ENCODE measurements around the gene DDX47. TPM values are rescaled to one million over a fixed set of nuclear protein-coding genes. Genes with fewer than 3 reads are reported as not detected.
A peak's percentile ranks its signal among the peaks of the same experiment; 100 is the strongest.
"Not testable (repeated sequence)": the region's sequence is repeated elsewhere in the genome, so short reads cannot be mapped to it uniquely, and the experiment has no call there.

DDX47 gene
- total RNA-seq, 2 donors from 2014 or later: 79.2 to 81.3 TPM

GRCh38 chr12:12821975-12822374 lies 8.8 kb downstream of the DDX47 start:
- H3K4me3 Mint-ChIP-seq: no peak overlapping the region
- H3K27me3 Mint-ChIP-seq: no peaks in the 10 kb centered on the region
- H3K9me3 Mint-ChIP-seq: no peaks in the 10 kb centered on the region
- peaks cover 26% of the 10 kb centered on the region for H3K36me3 Mint-ChIP-seq
- DNase-seq (ENCODE audit: low spot score) (no peak), ATAC-seq (no peak)
- peaks cover 7 to 21% of the 10 kb centered on the region in 2 donors for H3K4me1 Mint-ChIP-seq (ENCODE audit: low read depth in 2 of 2)
- H3K27ac Mint-ChIP-seq: peak overlapping the region in 1 of 2 donors; percentile 51

GRCh38 chr12:12822886-12823285 lies 9.7 kb downstream of the DDX47 start:
- H3K27ac Mint-ChIP-seq: no peak overlapping the region
- no peaks in the 10 kb centered on the region for H3K9me3 Mint-ChIP-seq
- H3K4me3 Mint-ChIP-seq: no peak overlapping the region
- H3K36me3 Mint-ChIP-seq: peaks cover 32% of the 10 kb centered on the region
- peaks cover 7 to 21% of the 10 kb centered on the region in 2 donors for H3K4me1 Mint-ChIP-seq (ENCODE audit: low read depth in 2 of 2)
- DNase-seq (ENCODE audit: low spot score): no peak
- no peak for ATAC-seq
- H3K27me3 Mint-ChIP-seq: no peaks in the 10 kb centered on the region

- Mint-ChIP-seq H3K36me3 (peaks cover 32% of the 10 kb centered on the region), H3K27ac (no peak overlapping the region), H3K4me1 (ENCODE audit: low read depth in 2 of 2) (peaks cover 7 to 21% of the 10 kb centered on the region in 2 donors), H3K27me3 (no peaks in the 10 kb centered on the region), H3K4me3 (no peak overlapping the region), H3K9me3 (no peaks in the 10 kb centered on the region)
- no peak for DNase-seq (ENCODE audit: low spot score)
- no peak for ATAC-seq
Measured at GRCh38 chr12:12823300-12823699, 10.2 kb downstream of the DDX47 start.

- peaks cover 6 to 21% of the 10 kb centered on the region in 2 donors for H3K4me1 Mint-ChIP-seq (ENCODE audit: low read depth in 2 of 2)
- ATAC-seq: no peak
- no peak overlapping the region for H3K4me3 Mint-ChIP-seq
- H3K36me3 Mint-ChIP-seq: peaks cover 32% of the 10 kb centered on the region
- DNase-seq (ENCODE audit: low spot score): no peak
- no peaks in the 10 kb centered on the region for H3K9me3 Mint-ChIP-seq
- H3K27ac Mint-ChIP-seq: no peak overlapping the region
- H3K27me3 Mint-ChIP-seq: no peaks in the 10 kb centered on the region
Measured at GRCh38 chr12:12823811-12824210, 10.7 kb downstream of the DDX47 start.

GRCh38 chr12:12835378-12836146 lies 22.4 kb downstream of the DDX47 start:
- no peak overlapping the region for H3K4me3 Mint-ChIP-seq
- no peak overlapping the region for H3K27ac Mint-ChIP-seq
- no peaks in the 10 kb centered on the region for H3K9me3 Mint-ChIP-seq
- DNase-seq (ENCODE audit: low spot score): no peak
- no peak for ATAC-seq
- H3K36me3 Mint-ChIP-seq: peaks cover 15% of the 10 kb centered on the region
- no peaks in the 10 kb centered on the region for H3K27me3 Mint-ChIP-seq
- H3K4me1 Mint-ChIP-seq (ENCODE audit: low read depth in 2 of 2): peaks cover 0 to 3% of the 10 kb centered on the region in 2 donors

- H3K4me1 Mint-ChIP-seq (ENCODE audit: low read depth in 2 of 2): peaks cover 0 to 3% of the 10 kb centered on the region in 2 donors
- no peak overlapping the region for H3K27ac Mint-ChIP-seq
- no peak for ATAC-seq
- no peak overlapping the region for H3K4me3 Mint-ChIP-seq
- H3K27me3 Mint-ChIP-seq: no peaks in the 10 kb centered on the region
- H3K9me3 Mint-ChIP-seq: no peaks in the 10 kb centered on the region
- no peak for DNase-seq (ENCODE audit: low spot score)
- H3K36me3 Mint-ChIP-seq: peaks cover 12% of the 10 kb centered on the region
Measured at GRCh38 chr12:12836571-12836970, 23.4 kb downstream of the DDX47 start.

GRCh38 chr12:12837025-12837812 lies 24.1 kb downstream of the DDX47 start:
- H3K4me1 Mint-ChIP-seq (ENCODE audit: low read depth in 2 of 2): peaks cover 0 to 3% of the 10 kb centered on the region in 2 donors
- DNase-seq (ENCODE audit: low spot score) (no peak), ATAC-seq (peak; percentile 48 to 75)
- no peak overlapping the region for H3K27ac Mint-ChIP-seq
- peaks cover 8% of the 10 kb centered on the region for H3K36me3 Mint-ChIP-seq
- no peaks in the 10 kb centered on the region for H3K27me3 Mint-ChIP-seq
- no peaks in the 10 kb centered on the region for H3K9me3 Mint-ChIP-seq
- H3K4me3 Mint-ChIP-seq: no peak overlapping the region

- Mint-ChIP-seq H3K9me3 (no peaks in the 10 kb centered on the region), H3K4me3 (no peak overlapping the region), H3K4me1 (ENCODE audit: low read depth in 2 of 2) (peaks cover 0 to 3% of the 10 kb centered on the region in 2 donors), H3K27me3 (no peaks in the 10 kb centered on the region), H3K36me3 (peaks cover 8% of the 10 kb centered on the region), H3K27ac (no peak overlapping the region)
- DNase-seq (ENCODE audit: low spot score) (no peak), ATAC-seq (no peak)
Measured at GRCh38 chr12:12837813-12838153, 24.6 kb downstream of the DDX47 start.

- no peak overlapping the region for H3K4me3 Mint-ChIP-seq
- peaks cover under 1% of the 10 kb centered on the region for H3K36me3 Mint-ChIP-seq
- ATAC-seq (no peak), DNase-seq (ENCODE audit: low spot score) (no peak)
- no peak overlapping the region for H3K27ac Mint-ChIP-seq
- no peaks in the 10 kb centered on the region for H3K27me3 Mint-ChIP-seq
- no peaks in the 10 kb centered on the region for H3K9me3 Mint-ChIP-seq
- H3K4me1 Mint-ChIP-seq (ENCODE audit: low read depth in 2 of 2): peaks cover 0 to 3% of the 10 kb centered on the region in 2 donors
Measured at GRCh38 chr12:12839003-12839395, 25.9 kb downstream of the DDX47 start.

GRCh38 chr12:12839439-12839838 lies 26.3 kb downstream of the DDX47 start:
- not testable (repeated sequence) for H3K4me1 Mint-ChIP-seq (ENCODE audit: low read depth in 2 of 2); H3K27me3 Mint-ChIP-seq; ATAC-seq; H3K9me3 Mint-ChIP-seq; DNase-seq (ENCODE audit: low spot score); H3K27ac Mint-ChIP-seq; H3K36me3 Mint-ChIP-seq; H3K4me3 Mint-ChIP-seq

- H3K4me1 Mint-ChIP-seq (ENCODE audit: low read depth in 2 of 2): peaks cover 0 to 3% of the 10 kb centered on the region in 2 donors
- no peak for DNase-seq (ENCODE audit: low spot score)
- no peaks in the 10 kb centered on the region for H3K27me3 Mint-ChIP-seq
- no peak overlapping the region for H3K4me3 Mint-ChIP-seq
- H3K27ac Mint-ChIP-seq: no peak overlapping the region
- H3K36me3 Mint-ChIP-seq: no peaks in the 10 kb centered on the region
- ATAC-seq: no peak
- no peaks in the 10 kb centered on the region for H3K9me3 Mint-ChIP-seq
Measured at GRCh38 chr12:12839873-12840579, 26.9 kb downstream of the DDX47 start.

- ATAC-seq (no peak), DNase-seq (ENCODE audit: low spot score) (no peak)
- peaks cover 0 to 3% of the 10 kb centered on the region in 2 donors for H3K4me1 Mint-ChIP-seq (ENCODE audit: low read depth in 2 of 2)
- H3K36me3 Mint-ChIP-seq: no peaks in the 10 kb centered on the region
- H3K27ac Mint-ChIP-seq: no peak overlapping the region
- H3K4me3 Mint-ChIP-seq: no peak overlapping the region
- no peaks in the 10 kb centered on the region for H3K9me3 Mint-ChIP-seq
- H3K27me3 Mint-ChIP-seq: no peaks in the 10 kb centered on the region
Measured at GRCh38 chr12:12840580-12840899, 27.4 kb downstream of the DDX47 start.

- not testable (repeated sequence) for H3K9me3 Mint-ChIP-seq; H3K27ac Mint-ChIP-seq; H3K36me3 Mint-ChIP-seq; H3K4me1 Mint-ChIP-seq (ENCODE audit: low read depth in 2 of 2); DNase-seq (ENCODE audit: low spot score); H3K4me3 Mint-ChIP-seq; ATAC-seq; H3K27me3 Mint-ChIP-seq
Measured at GRCh38 chr12:12841428-12841827, 28.3 kb downstream of the DDX47 start.

GRCh38 chr12:12845794-12846243 lies 32.7 kb downstream of the DDX47 start:
- Mint-ChIP-seq H3K4me3 (no peak overlapping the region), H3K9me3 (no peaks in the 10 kb centered on the region), H3K27me3 (no peaks in the 10 kb centered on the region), H3K36me3 (no peaks in the 10 kb centered on the region), H3K4me1 (ENCODE audit: low read depth in 2 of 2) (no peaks in the 10 kb centered on the region), H3K27ac (no peak overlapping the region)
- no peak for DNase-seq (ENCODE audit: low spot score)
- no peak for ATAC-seq
